ENCODE data around the gene C9. TPM values are rescaled to one million over a fixed set of nuclear protein-coding genes. Genes with fewer than 3 reads are reported as not detected.

The C9 gene
- total and polyA plus RNA-seq, 2 of the 4 experiments (the other 2 are of a cell fraction) = not detected

DNA sequence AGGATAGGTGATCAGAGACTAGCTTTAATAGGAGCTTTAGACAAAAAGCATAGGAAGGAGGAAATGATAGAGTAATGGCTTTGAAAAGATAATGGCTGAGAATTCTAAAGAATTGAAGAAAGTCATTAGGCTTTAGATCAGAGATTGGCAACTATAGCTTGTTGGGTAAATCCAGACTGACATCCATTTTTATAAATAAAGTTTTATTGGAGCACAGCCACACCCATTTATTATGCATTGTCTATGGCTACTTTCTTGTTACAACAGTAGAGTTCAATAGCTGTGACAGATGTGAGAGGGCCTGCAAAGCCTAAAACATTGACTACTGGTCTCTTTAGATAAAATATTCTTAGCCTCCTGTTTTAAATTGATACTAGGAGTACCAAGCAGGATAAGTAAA is 104.2 kb downstream of the C9 start:
- Histone ChIP-seq H3K27me3 (ENCODE audit: control insufficient read depth, insufficient read depth, low read length) (peaks cover 4% of the 10 kb centered on the region; the same call in 1 of the 2 replicates), H3K14ac (replicated peaks; ENCODE audit: low read depth, low read length) (no peak overlapping the region), H2AK5ac (ENCODE audit: low read depth, low read length) (no peak overlapping the region), H2AFZ (replicated peaks; ENCODE audit: low read length, poor library complexity) (no peak overlapping the region), H3K4me2 (ENCODE audit: low read depth, low read length) (no peak overlapping the region), H3K4ac (ENCODE audit: low read depth, low read length) (no peak overlapping the region), H3K4me1 (ENCODE audit: control insufficient read depth, insufficient read depth, low read length) (no peaks in the 10 kb centered on the region), H3K9me3 (ENCODE audit: control insufficient read depth, insufficient read depth, low read length) (no peaks in the 10 kb centered on the region; the same call in 1 of the 2 replicates), H4K8ac (ENCODE audit: low read depth in 2 of 2, low read length in 2 of 2) (no peak overlapping the region), H4K20me1 (ENCODE audit: insufficient read depth, low read length) (no peaks in the 10 kb centered on the region), H3K56ac (ENCODE audit: extremely low read depth, insufficient read depth, low read length) (no peak overlapping the region), H2BK120ac (ENCODE audit: low read depth, low read length) (no peak overlapping the region), H2AK9ac (replicated peaks; ENCODE audit: low read depth, low read length, poor library complexity) (no peak overlapping the region), H3K79me1 (ENCODE audit: low read depth in 1 of 2, low read length in 2 of 2) (no peaks in the 10 kb centered on the region), H4K5ac (ENCODE audit: low read depth, low read length) (no peak overlapping the region), H3K23ac (ENCODE audit: low read depth, low read length) (no peak overlapping the region), H3K18ac (ENCODE audit: low read depth, low read length) (no peak overlapping the region), H3K36me3 (ENCODE audit: control insufficient read depth, insufficient read depth, low read length) (no peaks in the 10 kb centered on the region), H3K9me1 (ENCODE audit: insufficient read depth, low read length) (no peaks in the 10 kb centered on the region), H3K27ac (ENCODE audit: insufficient read depth, low read length) (no peak overlapping the region), H2BK5ac (ENCODE audit: low read depth, low read length, poor library complexity, severe bottlenecking) (no peak overlapping the region), H2BK20ac (ENCODE audit: low read depth, low read length) (no peak overlapping the region), H3K9ac (ENCODE audit: low read depth, low read length) (no peak overlapping the region), H3K4me3 (ENCODE audit: insufficient read depth, low read depth, low read length) (no peak overlapping the region), H4K91ac (ENCODE audit: insufficient read depth, low read depth, low read length) (no peak overlapping the region), H2BK15ac (ENCODE audit: low read depth, low read length) (no peak overlapping the region)
- in situ Hi-C loops (cut with MboI; ENCODE audit: low sequenced_read_pairs) (no loop called here), intact Hi-C loops (cut with micrococcal nuclease) (loop anchor here (5.0 kb wide), 1 partner anchor 52 kb away; no protein-coding TSS in a partner anchor), dilution Hi-C loops (cut with HindIII; ENCODE audit: low sequenced_read_pairs, unreplicated experiment) (no loop called here)
- ATAC-seq (ENCODE audit: low read depth) (no peak), DNase-seq (no peak)
- no peak for TF ChIP-seq RAD21 (IDR thresholded peaks at IDR 0.05; ENCODE audit: low read length)
- no peak for TF ChIP-seq SMC3 (IDR thresholded peaks at IDR 0.05; ENCODE audit: low read depth, low read length)
- ChIA-PET CTCF (no interaction called here), POLR2A (ENCODE audit: unreplicated experiment) (no interaction called here)
- BruUV-seq (replicated peaks) = no TSS peak
